GM18861 (cell line): ENCODE results near the gene KIF26B.

Experiments used
- ATAC-seq: cut with Tn5 transposase; IDR thresholded peaks from one replicate; pipeline ENCODE4 v1.9.1; 2021; ENCODE audit not compliant: unreplicated experiment

KIF26B gene

GRCh38 chr1:245448975-245449431 is 294.2 kb downstream of the KIF26B start:
- ATAC-seq: no peak

- no peak for ATAC-seq
These were observed 298.8 kb downstream of the KIF26B start for GRCh38 chr1:245453541-245453940.

- ATAC-seq: no peak
These were observed 299.3 kb downstream of the KIF26B start for GRCh38 chr1:245454051-245454450.

- ATAC-seq: no peak
These were observed 302.8 kb downstream of the KIF26B start for GRCh38 chr1:245457562-245457961.

GRCh38 chr1:245458234-245458633 is 303.4 kb downstream of the KIF26B start:
- ATAC-seq: no peak

GRCh38 chr1:245458761-245459174 is 304.0 kb downstream of the KIF26B start:
- ATAC-seq: no peak

GRCh38 chr1:245459621-245460020 is 304.8 kb downstream of the KIF26B start:
- no peak for ATAC-seq

GRCh38 chr1:245461681-245462080 is 306.9 kb downstream of the KIF26B start:
- no peak for ATAC-seq

- ATAC-seq: no peak
These were observed 307.4 kb downstream of the KIF26B start for GRCh38 chr1:245462161-245462560.

- no peak for ATAC-seq
These were observed 308.8 kb downstream of the KIF26B start for GRCh38 chr1:245463392-245464165.

GRCh38 chr1:245464290-245464689 is 309.5 kb downstream of the KIF26B start:
- no peak for ATAC-seq

- ATAC-seq: no peak
These were observed 310.9 kb downstream of the KIF26B start for GRCh38 chr1:245465666-245466065.

GRCh38 chr1:245466261-245466660 is 311.5 kb downstream of the KIF26B start:
- no peak for ATAC-seq

GRCh38 chr1:245467804-245468203 is 313.0 kb downstream of the KIF26B start:
- ATAC-seq: no peak

- no peak for ATAC-seq
These were observed 314.2 kb downstream of the KIF26B start for GRCh38 chr1:245469006-245469405.

GRCh38 chr1:245469734-245470133 is 314.9 kb downstream of the KIF26B start:
- no peak for ATAC-seq

- ATAC-seq: no peak
These were observed 320.3 kb downstream of the KIF26B start for GRCh38 chr1:245475126-245475525.

- ATAC-seq: no peak
These were observed 321.3 kb downstream of the KIF26B start for GRCh38 chr1:245475961-245476516.

- no peak for ATAC-seq
These were observed 323.2 kb downstream of the KIF26B start for GRCh38 chr1:245477941-245478340.

- no peak for ATAC-seq
These were observed 325.8 kb downstream of the KIF26B start for GRCh38 chr1:245480393-245481120.

GRCh38 chr1:245481261-245481660 is 326.5 kb downstream of the KIF26B start:
- no peak for ATAC-seq

GRCh38 chr1:245483247-245483646 is 328.5 kb downstream of the KIF26B start:
- ATAC-seq: no peak
